Activated CD8-positive, alpha-beta T cell treated with anti-CD3 and anti-CD28 coated beads, Interleukin-2, amount 10 ng/mL, durations not matched to agents 7 days and 5 days (primary cell): ENCODE results near the gene AGBL5. TPM values are rescaled to one million over a fixed set of nuclear protein-coding genes. Genes with fewer than 3 reads are reported as not detected.
"Not testable (repeated sequence)": the region's sequence is repeated elsewhere in the genome, so short reads cannot be mapped to it uniquely, and the experiment has no call there.

ENCODE experiments used
- ATAC-seq: fragments of 150-1000 bp; cut with Tn5 transposase; one replicate; pipeline ENCODE4 v1.10.0; 2021; ENCODE audit warnings: moderate library complexity
- CTCF ChIA-PET: fragments of 350-600 bp; sonication (Branson Sonifier 250); formaldehyde crosslinking; loops from one replicate; lab custom pipeline; 2021; ENCODE audit warnings: antibody characterized with exemption; lab: Charles Lee
- POLR2A ChIA-PET: fragments of 350-600 bp; sonication (Branson Sonifier 250); formaldehyde crosslinking; loops from one replicate; lab custom pipeline; 2021; ENCODE audit warnings: antibody characterized with exemption; lab: Charles Lee
- DNase-seq: peaks from one replicate; pipeline ENCODE4 v3.0.0-alpha.2; 2020
- H3K27ac Mint-ChIP-seq: one replicate; pipeline ENCODE4 v1.8.0; 2021; ENCODE audit warnings: mild to moderate bottlenecking, mixed read lengths
- H3K27me3 Mint-ChIP-seq: one replicate; pipeline ENCODE4 v1.8.0; 2021; ENCODE audit warnings: low read depth, mixed read lengths
- H3K36me3 Mint-ChIP-seq: one replicate; pipeline ENCODE4 v1.8.0; 2021; ENCODE audit warnings: low read depth, mixed read lengths
- H3K4me1 Mint-ChIP-seq: one replicate; pipeline ENCODE4 v1.8.0; 2021; ENCODE audit warnings: low read depth, mixed read lengths
- H3K4me3 Mint-ChIP-seq: one replicate; pipeline ENCODE4 v1.8.0; 2021; ENCODE audit warnings: mild to moderate bottlenecking, mixed read lengths
- H3K9me3 Mint-ChIP-seq: one replicate; pipeline ENCODE4 v1.8.0; 2022; ENCODE audit warnings: mixed read lengths; ENCODE audit not compliant: insufficient read depth
- total RNA-seq, 2 experiments: library from RNA; stranded (reverse); gene quantifications; one replicate each; pipeline ENCODE4 v1.2.3, GENCODE V29; 2021

The AGBL5 gene
- total RNA-seq, 2 experiments from 2014 or later: 13.9 to 14.8 TPM

GRCh38 chr2:27071990-27072830, 20.7 kb downstream of the AGBL5 start:
- DNase-seq: no peak
- CTCF ChIA-PET: interaction anchor here (1.0 to 3.7 kb wide), 9 partner anchors 10 to 231 kb away, joined by 3 to 28 read pairs (median 8); partner anchors contain the start of gene AGBL5
- Mint-ChIP-seq H3K27me3 (no peaks in the 10 kb centered on the region), H3K4me3 (peak overlapping the region; percentile 79), H3K27ac (peak overlapping the region; percentile 84), H3K4me1 (peaks cover 85% of the 10 kb centered on the region), H3K9me3 (no peaks in the 10 kb centered on the region), H3K36me3 (peaks cover 32% of the 10 kb centered on the region)
- POLR2A ChIA-PET: interaction anchor here (0.6 to 11.6 kb wide), 11 partner anchors 10 to 591 kb away, joined by 3 to 128 read pairs (median 4); partner anchors contain the start of genes AGBL5, KHK, SLC4A1AP and SUPT7L
- ATAC-seq: no peak

- ChIA-PET POLR2A (interaction anchor here (0.6 to 11.6 kb wide), 6 partner anchors 9 to 34 kb away, joined by 3 to 128 read pairs (median 8); partner anchors contain the start of genes AGBL5 and KHK), CTCF (interaction anchor here (3.0 to 3.7 kb wide), 4 partner anchors 9 to 111 kb away, joined by 9 to 28 read pairs (median 15); partner anchors contain the start of gene AGBL5)
- ATAC-seq: no peak
- Mint-ChIP-seq H3K4me3 (peak overlapping the region; percentile 79), H3K4me1 (peaks cover 84% of the 10 kb centered on the region), H3K27ac (peak overlapping the region; percentile 60), H3K36me3 (peaks cover 28% of the 10 kb centered on the region), H3K9me3 (no peaks in the 10 kb centered on the region), H3K27me3 (no peaks in the 10 kb centered on the region)
- no peak for DNase-seq
Observed at GRCh38 chr2:27072920-27073319, 21.5 kb downstream of the AGBL5 start.

- H3K4me3 Mint-ChIP-seq: no peak overlapping the region
- CTCF ChIA-PET: interaction anchor here (1.0 to 3.7 kb wide), 7 partner anchors 8 to 118 kb away, joined by 3 to 28 read pairs (median 9); partner anchors contain the start of genes AGBL5 and PREB
Observed at GRCh38 chr2:27073782-27074181, 22.3 kb downstream of the AGBL5 start.

GRCh38 chr2:27074738-27075565, 23.5 kb downstream of the AGBL5 start:
- H3K9me3 Mint-ChIP-seq: no peaks in the 10 kb centered on the region
- peak; percentile 63 for DNase-seq
- peak overlapping the region; percentile 73 for H3K27ac Mint-ChIP-seq
- no peaks in the 10 kb centered on the region for H3K27me3 Mint-ChIP-seq
- H3K4me1 Mint-ChIP-seq: peaks cover 66% of the 10 kb centered on the region
- POLR2A ChIA-PET: interaction anchor here (1.0 to 11.6 kb wide), 4 partner anchors 11 to 142 kb away, joined by 3 to 128 read pairs (median 4); partner anchors contain the start of genes AGBL5, CAD and KHK
- H3K36me3 Mint-ChIP-seq: peaks cover 9% of the 10 kb centered on the region
- no peak for ATAC-seq
- CTCF ChIA-PET: interaction anchor here (0.9 to 3.0 kb wide), 5 partner anchors 13 to 116 kb away, joined by 3 to 9 read pairs (median 3); partner anchors contain the start of genes AGBL5 and PREB
- peak overlapping the region; percentile 15 for H3K4me3 Mint-ChIP-seq

More at GRCh38 chr2:27073782-27074181, 22.3 kb downstream of the AGBL5 start:
- DNase-seq: no peak
- peak overlapping the region; percentile 80 for H3K27ac Mint-ChIP-seq
- H3K9me3 Mint-ChIP-seq: no peaks in the 10 kb centered on the region
- peaks cover 20% of the 10 kb centered on the region for H3K36me3 Mint-ChIP-seq
- ATAC-seq: no peak
- POLR2A ChIA-PET: interaction anchor here (1.1 to 11.6 kb wide), 4 partner anchors 8 to 20 kb away, joined by 3 to 128 read pairs (median 20); partner anchors contain the start of genes AGBL5 and KHK
- peaks cover 76% of the 10 kb centered on the region for H3K4me1 Mint-ChIP-seq
- no peaks in the 10 kb centered on the region for H3K27me3 Mint-ChIP-seq

- CTCF ChIA-PET: interaction anchor here (3.0 kb wide), 1 partner anchor 13 kb away, joined by 9 read pairs; no protein-coding TSS in a partner anchor
- DNase-seq, POLR2A ChIA-PET, H3K36me3 Mint-ChIP-seq, H3K27me3 Mint-ChIP-seq, H3K9me3 Mint-ChIP-seq, ATAC-seq: not testable (repeated sequence)
- H3K27ac Mint-ChIP-seq: peak overlapping the region; percentile 73
- peak overlapping the region; percentile 2 for H3K4me3 Mint-ChIP-seq
- H3K4me1 Mint-ChIP-seq: peaks cover 64% of the 10 kb centered on the region
Observed at GRCh38 chr2:27075566-27075871, 24.1 kb downstream of the AGBL5 start.

GRCh38 chr2:27076323-27076722, 24.9 kb downstream of the AGBL5 start:
- peaks cover 67% of the 10 kb centered on the region for H3K4me1 Mint-ChIP-seq
- H3K9me3 Mint-ChIP-seq: no peaks in the 10 kb centered on the region
- H3K27me3 Mint-ChIP-seq: no peaks in the 10 kb centered on the region
- peak overlapping the region; percentile 69 for H3K27ac Mint-ChIP-seq
- POLR2A ChIA-PET: no interaction called here
- H3K4me3 Mint-ChIP-seq: no peak overlapping the region
- CTCF ChIA-PET: interaction anchor here (1.7 kb wide), 1 partner anchor 11 kb away, joined by 9 read pairs; the partner anchor contains the start of gene KHK
- no peaks in the 10 kb centered on the region for H3K36me3 Mint-ChIP-seq
- DNase-seq (no peak), ATAC-seq (no peak)

GRCh38 chr2:27077231-27077630, 25.8 kb downstream of the AGBL5 start:
- Mint-ChIP-seq H3K27me3 (no peaks in the 10 kb centered on the region), H3K4me3 (no peak overlapping the region), H3K4me1 (peaks cover 72% of the 10 kb centered on the region), H3K27ac (peak overlapping the region; percentile 51), H3K36me3 (no peaks in the 10 kb centered on the region), H3K9me3 (no peaks in the 10 kb centered on the region)
- POLR2A ChIA-PET: no interaction called here
- CTCF ChIA-PET: interaction anchor here (1.7 kb wide), 1 partner anchor 10 kb away, joined by 9 read pairs; the partner anchor contains the start of gene KHK
- ATAC-seq (no peak), DNase-seq (no peak)

- Mint-ChIP-seq H3K27me3 (no peaks in the 10 kb centered on the region), H3K27ac (peak within 1 kb of the TSS; percentile 35), H3K4me3 (no peak within 1 kb of the TSS), H3K9me3 (no peaks in the 10 kb centered on the region), H3K36me3 (no peaks in the 10 kb centered on the region), H3K4me1 (peaks cover 63% of the 10 kb centered on the region)
- CTCF ChIA-PET: no interaction called here
- POLR2A ChIA-PET: no interaction called here
- DNase-seq (no peak), ATAC-seq (no peak)
Observed at GRCh38 chr2:27078267-27079194, 27.1 kb downstream of the AGBL5 start, which contains the start of gene EMILIN1. EMILIN1 (plus strand) TSS chr2:27078615; CDS start chr2:27079066, 451 bp downstream.

- Mint-ChIP-seq H3K27me3 (no peaks in the 10 kb centered on the region), H3K4me1 (peaks cover 61% of the 10 kb centered on the region), H3K4me3 (no peak overlapping the region), H3K9me3 (no peaks in the 10 kb centered on the region), H3K36me3 (no peaks in the 10 kb centered on the region), H3K27ac (peak overlapping the region; percentile 98)
- CTCF ChIA-PET: no interaction called here
- ATAC-seq (no peak), DNase-seq (no peak)
- POLR2A ChIA-PET: interaction anchor here (4.5 kb wide), 1 partner anchor 7 kb away, joined by 34 read pairs; the partner anchor contains the start of gene OST4
Observed at GRCh38 chr2:27079233-27080139, 28.0 kb downstream of the AGBL5 start.
